Urothelium cell line (cell line): ENCODE measurements around the gene SPACA7.

Source experiments
- DNase-seq: peaks from one replicate; pipeline ENCODE4 v3.0.0; 2011; ENCODE audit warnings: low spot score, mixed read lengths
- FAIRE-seq: peaks from 2 replicates; lab custom pipeline; 2011; peaks lifted over from hg19 to GRCh38; lab: Jason Lieb, UNC

Gene SPACA7

DNA sequence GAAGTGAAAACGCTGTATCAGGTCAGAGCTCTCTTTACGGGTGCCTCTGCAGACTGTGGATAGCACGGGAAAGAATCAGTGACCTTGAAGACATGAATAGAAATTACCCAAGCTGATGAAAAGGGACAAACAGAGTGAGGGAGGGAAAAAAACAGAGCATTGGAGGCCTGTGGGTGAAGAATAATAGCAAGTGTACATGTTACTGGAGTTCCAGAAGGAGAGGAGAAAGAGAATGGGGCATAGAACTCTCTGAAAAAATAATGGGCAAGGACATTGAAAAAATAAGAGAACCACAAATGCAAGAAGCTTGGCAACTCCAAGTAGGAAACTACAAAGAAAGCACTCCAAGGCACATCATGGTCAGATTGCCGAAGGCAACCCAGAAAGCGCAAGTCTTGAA, 86.3 kb downstream of the SPACA7 start:
- DNase-seq (no peak), FAIRE-seq (no peak)

DNA sequence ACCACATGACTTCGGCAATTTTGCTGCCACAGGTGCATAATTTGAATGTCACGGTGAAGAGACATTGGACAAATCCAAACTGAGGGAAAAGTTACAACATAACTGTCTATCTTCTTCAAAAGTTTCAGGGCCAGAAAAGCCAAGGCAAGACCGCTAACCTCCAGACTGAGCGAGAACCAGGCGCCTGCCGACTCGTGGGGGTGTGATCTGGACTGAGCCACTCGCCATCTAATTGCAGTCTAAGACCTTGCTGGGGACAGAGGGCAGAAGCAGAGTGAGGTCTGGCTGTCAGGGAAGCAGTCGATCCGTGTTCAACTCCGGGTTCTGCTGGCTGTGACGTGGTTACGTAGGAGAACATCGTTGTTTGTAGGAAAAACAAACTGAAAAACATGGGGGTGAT, 88.6 kb downstream of the SPACA7 start:
- FAIRE-seq = no peak
- DNase-seq = no peak

DNA sequence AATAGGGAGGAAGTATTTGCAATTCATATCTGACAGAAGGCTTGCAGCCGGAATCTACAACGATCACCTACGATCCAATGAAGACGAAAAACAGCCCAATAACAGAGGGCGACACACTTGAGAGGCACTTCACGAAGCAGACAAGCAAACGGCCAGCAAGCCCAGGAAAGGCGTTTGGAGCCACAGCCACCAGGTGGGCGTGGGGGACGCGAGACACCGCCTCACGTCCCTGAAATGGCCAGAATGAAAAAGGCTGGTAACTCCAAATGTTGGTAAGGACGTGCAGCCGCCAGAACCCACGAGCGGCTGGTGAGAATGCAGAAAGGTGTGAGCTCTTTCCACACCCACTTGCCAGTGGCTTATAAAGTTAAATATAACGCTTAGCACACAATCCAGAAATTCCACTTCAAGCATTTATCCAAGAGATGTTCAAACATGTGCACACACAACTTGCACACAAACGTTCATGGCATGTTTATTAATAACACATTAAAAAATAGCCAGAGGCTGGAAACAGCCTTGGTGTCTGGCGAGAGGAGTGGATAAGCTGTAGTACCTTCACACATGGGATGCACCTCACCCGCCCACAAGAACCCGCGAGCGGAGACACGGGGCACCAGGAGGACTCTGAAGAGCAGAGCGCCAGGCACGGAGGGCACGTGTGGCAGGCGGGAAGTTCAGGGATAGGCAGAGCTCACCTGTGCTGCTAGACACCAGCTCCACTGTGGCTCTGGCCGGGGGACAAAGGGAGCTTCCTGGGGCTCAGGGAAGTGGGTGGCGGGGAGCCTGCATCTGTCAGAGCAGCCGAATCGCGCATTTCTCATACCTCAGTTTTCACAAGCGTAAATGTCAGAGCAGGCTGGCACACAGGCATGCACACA, 89.3 kb downstream of the SPACA7 start:
- no peak for DNase-seq
- no peak for FAIRE-seq

DNA sequence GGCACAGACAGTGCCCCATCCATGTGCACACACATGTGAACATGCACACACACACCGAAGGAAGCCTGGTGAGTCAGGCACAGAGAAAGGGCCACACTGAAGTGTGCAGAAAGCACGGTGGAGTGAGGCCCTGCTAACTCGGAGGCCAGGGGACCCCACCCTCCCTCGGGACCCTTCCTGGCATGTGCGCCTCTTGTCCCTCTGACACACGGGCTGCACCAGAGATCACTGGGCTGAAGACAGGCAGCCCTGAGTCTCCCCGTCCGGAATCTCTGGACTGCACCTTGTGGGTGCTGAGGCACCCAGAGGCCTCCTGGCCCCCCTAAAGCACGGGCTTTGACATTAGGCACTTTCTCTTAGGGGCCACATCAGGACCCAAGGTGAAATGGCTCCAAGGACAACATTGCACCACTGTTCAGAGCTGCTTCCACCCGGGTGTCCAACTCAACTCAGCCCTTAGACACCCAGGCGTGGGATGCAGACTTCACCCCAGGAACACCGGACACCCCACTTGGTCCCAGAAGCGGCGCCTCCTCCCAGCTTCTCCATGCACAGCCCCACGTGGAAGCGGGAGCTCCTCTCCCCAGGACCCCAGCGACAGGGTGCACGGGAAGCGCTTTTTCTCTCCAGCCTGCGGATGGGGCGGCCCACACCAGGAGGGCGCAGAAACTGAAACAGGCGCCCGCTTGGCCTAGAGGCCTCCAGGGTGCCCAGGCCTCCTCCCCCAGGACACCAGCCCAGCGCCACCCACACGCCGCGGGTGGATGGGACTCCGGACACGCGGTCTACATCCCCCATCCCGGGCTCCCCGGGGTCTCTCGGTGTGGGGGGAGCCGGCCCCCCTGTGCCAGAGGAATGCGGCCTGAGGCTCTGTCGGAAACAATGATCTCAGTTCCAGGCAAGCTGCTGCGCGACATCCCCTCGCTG, 90.2 kb downstream of the SPACA7 start:
- FAIRE-seq (no peak), DNase-seq (no peak)

DNA sequence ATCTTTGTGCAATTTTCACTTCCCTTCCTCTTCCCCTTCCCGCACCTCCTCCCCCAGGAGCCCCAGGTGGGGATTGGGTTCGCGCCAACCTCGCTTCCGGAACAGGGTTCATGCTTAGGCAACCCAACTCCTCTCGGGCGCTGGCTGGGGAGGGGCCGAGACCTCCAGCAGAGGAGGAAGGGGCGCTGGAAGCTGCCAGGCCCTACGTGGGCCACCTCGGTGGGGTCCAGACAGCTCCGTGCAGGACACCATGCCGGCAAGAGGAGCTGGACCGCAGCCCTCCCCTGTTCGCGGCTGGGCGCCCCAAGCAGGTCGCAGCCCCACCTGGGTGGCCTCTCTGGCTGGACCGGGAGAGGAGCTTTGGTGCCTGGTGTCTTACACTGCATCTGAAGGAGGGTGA, 91.1 kb downstream of the SPACA7 start:
- no peak for FAIRE-seq
- DNase-seq = no peak

DNA sequence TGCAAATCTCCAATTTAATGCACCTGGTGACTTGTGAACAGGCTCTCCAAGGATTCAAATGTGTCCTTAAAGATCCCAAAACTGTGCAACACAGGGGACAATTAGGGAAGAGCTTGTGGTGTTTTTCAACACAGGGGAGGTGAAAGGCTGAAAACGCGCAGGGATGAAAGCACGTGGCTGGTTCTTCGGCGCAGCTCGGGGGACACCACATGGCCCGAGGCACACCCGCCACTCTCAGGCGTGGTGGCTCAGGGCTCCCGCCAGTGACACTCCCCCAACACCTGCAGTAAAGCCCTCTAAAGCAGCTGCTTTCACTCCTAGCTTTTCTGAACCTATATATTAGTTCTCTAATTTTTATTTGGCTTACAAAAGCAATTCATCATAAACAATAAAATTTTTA, 91.9 kb downstream of the SPACA7 start:
- DNase-seq (no peak), FAIRE-seq (no peak)

DNA sequence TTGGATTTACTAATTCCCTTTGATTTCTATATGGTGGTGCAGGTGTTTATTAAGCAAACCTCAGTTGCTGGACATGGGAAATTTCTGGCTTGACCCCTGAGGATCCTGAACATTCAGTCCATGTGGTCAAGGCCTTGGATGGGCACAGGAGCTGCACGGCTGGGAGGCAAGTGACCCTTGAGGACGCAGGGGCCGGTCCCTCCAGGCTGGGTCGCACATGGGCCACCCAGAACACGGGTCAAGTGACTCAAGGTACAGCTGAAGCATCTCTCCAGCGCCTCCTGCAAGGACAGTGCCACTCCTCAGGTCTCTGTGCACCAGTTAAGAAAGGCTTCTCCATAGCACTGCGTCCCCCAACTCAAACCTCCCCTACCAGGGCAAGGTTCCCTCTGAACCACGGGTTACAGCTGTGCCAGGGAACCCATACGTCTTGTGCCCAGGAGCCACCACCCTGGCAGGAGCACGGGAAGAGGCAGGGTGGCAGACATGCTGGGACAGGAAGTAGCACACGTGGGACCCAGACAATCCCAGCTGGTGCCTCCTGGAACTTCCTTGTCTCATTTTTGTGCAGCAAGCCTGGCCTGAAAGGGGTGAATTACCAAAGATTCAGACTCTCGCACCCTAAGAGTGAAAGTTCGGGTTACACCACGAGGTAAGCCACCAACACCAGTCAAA, 93.1 kb downstream of the SPACA7 start:
- no peak for FAIRE-seq
- no peak for DNase-seq

DNA sequence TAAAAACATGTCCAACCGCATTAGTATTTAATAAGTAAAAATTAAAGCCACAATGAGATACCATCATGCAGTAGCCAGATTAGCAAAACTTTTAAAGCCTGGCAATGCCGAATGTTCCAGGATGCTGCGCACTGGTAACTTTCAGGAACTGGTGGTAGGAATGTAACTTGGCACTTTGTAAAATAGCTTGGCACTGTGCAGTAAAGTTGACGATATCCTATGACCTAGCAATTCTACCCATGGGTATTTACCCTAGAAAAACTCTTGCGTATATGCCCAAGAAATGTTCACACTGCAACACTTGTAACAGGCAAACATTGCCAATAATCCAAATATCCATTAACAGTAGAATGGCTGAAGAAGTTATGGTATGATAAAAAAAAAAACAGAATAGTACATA, 97.7 kb downstream of the SPACA7 start:
- no peak for FAIRE-seq
- DNase-seq = no peak

DNA sequence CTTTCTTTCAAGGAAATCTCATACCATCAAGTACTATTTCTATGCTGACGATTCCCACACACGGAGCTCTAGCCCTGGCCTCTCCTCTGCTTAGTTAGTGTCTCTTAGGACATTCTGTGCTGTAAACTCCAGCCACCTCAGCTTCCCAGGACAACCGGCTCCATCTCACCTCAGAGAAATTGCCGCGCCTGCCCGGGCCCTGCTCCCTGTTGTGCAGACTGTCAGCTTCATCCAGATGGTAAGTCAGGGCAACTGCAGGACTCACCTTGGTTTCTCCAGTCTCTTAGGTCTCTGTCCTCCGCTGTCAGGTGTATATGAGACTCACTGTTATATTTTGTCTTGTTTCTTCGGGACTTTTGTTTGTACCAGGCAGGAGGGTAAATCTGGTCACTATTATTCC, 98.7 kb downstream of the SPACA7 start:
- FAIRE-seq (no peak), DNase-seq (no peak)

DNA sequence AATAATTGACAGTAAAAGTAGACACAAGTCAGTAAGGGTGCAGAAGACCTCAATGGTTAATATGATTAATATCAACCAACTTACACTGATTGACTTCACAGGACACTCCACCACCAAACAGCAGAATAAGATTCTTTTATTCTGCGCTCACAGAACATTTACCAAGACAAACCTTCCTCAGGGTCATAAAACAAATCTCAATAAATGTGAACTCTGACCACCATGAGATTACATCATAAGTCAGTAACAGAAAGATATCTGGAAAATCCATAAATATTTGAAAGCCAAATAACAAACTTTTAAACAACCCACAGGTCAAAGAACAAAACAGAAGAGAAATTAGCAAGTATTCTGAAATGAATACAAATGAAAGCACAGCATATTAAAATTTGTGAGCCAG, 99.7 kb downstream of the SPACA7 start:
- no peak for FAIRE-seq

DNA sequence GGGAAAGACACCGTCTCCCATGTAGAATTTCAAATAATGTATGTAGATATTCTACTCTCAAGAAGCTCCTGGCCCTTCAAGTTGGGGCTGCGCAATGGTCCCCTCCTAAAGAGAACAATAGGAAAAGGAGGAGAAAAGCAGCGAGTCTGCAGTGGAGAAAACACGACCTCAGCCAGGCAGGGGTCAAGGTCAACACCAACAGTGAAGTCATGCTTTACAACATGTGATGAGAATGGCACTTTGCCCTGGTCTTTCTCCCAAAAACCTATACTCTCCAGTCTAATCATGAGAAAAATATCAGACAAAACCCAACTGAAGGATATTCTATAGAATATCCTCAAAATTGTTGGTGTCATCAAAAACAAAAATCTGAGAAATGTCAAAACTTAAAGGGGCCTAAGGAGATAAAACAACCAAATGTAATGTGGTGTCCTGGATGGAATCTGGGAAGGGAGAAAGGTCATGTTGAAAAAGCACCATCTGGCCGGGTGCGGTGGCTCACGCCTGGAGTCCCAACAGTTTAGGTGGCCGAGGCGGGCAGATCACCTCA, 101.0 kb downstream of the SPACA7 start:
- no peak for FAIRE-seq
- DNase-seq = no peak

More for the DNA sequence above, 99.7 kb downstream of the SPACA7 start:
- DNase-seq = no peak

DNA sequence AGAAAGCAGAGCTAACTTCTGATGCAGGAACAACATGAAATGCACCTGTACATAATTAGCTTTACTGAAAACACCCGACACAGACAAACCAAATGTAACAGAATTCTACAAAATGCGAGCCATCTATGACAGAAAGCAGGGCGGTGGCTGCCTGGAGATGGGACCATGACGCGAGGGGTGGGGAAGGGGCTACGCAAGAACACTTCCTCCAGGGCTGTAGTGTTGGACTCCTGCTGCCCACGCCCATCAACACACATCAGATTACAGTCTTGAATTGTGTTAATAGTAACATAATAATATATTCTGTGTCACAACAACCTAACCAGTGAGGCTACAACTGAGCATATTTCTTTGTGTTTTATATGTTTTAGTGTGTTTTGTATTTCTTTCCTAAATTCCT, 103.2 kb downstream of the SPACA7 start:
- no peak for DNase-seq
- no peak for FAIRE-seq

DNA sequence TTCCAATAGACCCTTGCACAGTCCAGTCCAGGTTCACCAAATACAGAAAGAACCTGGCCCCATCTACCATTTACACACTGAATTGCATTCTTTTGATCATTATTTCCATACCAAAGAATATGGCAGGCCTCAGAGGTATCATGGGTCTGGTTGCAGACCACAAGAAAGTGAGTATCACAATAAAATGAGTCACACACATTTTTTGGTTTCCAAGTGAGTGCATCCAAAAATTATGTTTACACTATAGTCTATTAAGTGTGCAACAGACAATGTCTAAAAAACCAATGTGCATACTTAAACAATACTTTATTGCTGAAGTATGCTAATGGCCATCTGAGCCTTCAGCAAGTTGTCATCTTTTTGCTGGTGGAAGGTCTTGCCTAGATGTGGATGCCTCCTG, 105.3 kb downstream of the SPACA7 start:
- FAIRE-seq = peak; percentile 74
- DNase-seq = peak; percentile 42

DNA sequence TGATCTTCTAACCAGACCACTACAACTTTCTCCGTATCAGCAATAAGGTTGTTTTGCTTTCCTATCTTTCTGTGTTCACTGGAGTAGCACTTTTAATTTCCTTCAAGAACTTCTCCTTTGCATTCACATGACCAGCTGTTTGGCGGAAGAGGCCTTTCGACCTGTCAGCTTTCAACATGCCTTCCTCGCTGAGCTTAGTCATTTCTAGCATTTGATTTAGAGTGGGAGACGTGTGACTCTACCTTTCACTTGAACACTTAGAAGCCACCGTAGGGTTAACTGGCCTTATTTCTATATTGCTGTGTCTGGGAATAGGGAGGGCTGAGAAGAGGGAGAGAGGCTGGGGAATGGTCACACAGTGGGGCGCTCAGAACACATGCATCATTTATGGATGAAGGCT, 107.1 kb downstream of the SPACA7 start:
- DNase-seq = no peak
- FAIRE-seq = no peak
